GM23248 (cell line): ENCODE data around the gene ARL14EPL.

ENCODE experiments used
- EZH2 ChIP-seq: fragments of 200-600 bp; sonication (generic); IDR thresholded peaks from 2 replicates; pipeline ENCODE4 v1.6.1; 2018; ENCODE audit warnings: antibody characterized with exemption, mild to moderate bottlenecking; ENCODE audit not compliant: insufficient read depth, poor library complexity, severe bottlenecking
- EZH2phosphoT487 ChIP-seq: fragments of 200-600 bp; sonication (generic); IDR thresholded peaks from 2 replicates; pipeline ENCODE4 v1.6.1; 2018; ENCODE audit warnings: antibody characterized with exemption, moderate library complexity, mild to moderate bottlenecking, low read depth; ENCODE audit not compliant: insufficient read depth

DNA sequence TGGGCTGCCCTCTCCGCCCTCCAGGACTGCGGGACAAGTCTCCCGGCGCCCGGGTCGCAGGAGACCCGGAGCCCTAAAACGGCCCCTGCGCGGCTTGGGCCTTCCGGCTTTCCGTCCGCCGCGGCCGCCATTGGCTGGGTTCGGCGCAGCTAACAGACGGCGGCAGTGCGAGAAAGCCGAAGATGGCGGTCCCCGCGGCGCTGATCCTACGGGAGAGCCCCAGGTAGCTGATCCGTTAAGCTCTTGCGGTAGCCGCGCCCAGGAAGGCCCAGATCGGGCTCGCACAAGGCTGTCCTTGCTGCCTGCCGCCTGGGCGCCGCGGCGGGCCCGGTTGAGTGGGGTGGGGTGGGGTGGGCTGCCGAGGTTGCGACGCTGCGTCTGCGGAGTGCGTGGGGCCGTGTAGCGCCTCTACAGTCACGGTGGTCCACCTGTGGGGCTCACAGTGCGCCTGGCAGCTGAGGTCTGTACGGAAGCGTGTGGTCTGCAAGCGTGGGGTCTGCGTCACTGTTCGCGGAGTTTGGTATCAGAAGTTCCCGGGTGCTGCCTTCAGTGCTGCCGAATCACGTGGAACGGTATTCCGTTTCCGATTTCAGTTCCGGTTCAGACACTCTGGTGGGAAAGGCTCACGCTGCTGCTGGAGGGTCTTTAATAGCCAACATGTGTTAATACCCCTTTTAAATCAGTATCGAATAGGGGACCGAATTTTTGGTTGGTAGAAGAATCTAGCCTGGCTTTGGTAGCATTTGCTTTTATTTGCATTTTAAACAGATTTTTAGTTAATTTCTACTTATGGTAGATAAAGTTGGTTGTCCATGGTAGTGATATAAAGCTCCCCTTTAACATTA is 52.8 kb downstream of the ARL14EPL start, which contains the start of gene COMMD10:
- TF ChIP-seq EZH2, result no peak
- no peak for TF ChIP-seq EZH2phosphoT487
